HepG2 (cell line): ENCODE data around the gene CD276. TPM values are rescaled to one million over a fixed set of nuclear protein-coding genes. Genes with fewer than 3 reads are reported as not detected.
A peak's percentile ranks its signal among the peaks of the same experiment; 100 is the strongest.

Source experiments
- ATAC-seq: fragments of 200-7000 bp; cut with Tn5 transposase; 3 replicates; pipeline ENCODE4 v1.9.1; 2020; ENCODE audit warnings: mild to moderate bottlenecking, moderate library complexity
- BruUV-seq: library from RNA; stranded (reverse); fragments of 400-500 nt; replicated peaks from 2 replicates; lab custom pipeline; 2021; lab: Mats Ljungman, UMichigan
- CTCF ChIA-PET: fragments of 300-600 bp; formaldehyde crosslinking; extraction: SDS; loops from one replicate; lab custom pipeline; 2021; ENCODE audit warnings: low total read pairs, inconsistent platforms, low intra/inter-chr PET ratio; lab: Yijun Ruan, JAX
- POLR2A ChIA-PET: fragments of 350-600 bp; sonication (Branson Sonifier 250); formaldehyde crosslinking; loops from one replicate; lab custom pipeline; 2020; ENCODE audit warnings: antibody characterized with exemption, inconsistent platforms; lab: Yijun Ruan, JAX
- DNase-seq: peaks from one replicate; pipeline ENCODE4 v3.0.0-alpha.2; 2015; ENCODE audit warnings: low spot score
- FAIRE-seq: peaks from 3 replicates; lab custom pipeline; 2011; peaks lifted over from hg19 to GRCh38; lab: Jason Lieb, UNC
- H2AFZ ChIP-seq: one replicate; pipeline ENCODE4 v1.6.1; 2011; ENCODE audit warnings: low read length, inconsistent platforms
- H3K27ac ChIP-seq: fragments of 300-600 bp; 3 replicates; pipeline ENCODE4 v1.8.0; 2011; ENCODE audit warnings: mixed run types, mild to moderate bottlenecking, mixed read lengths, low read length, inconsistent platforms; ENCODE audit not compliant: insufficient read depth; ENCODE audit errors: extremely low read length
- H3K27me3 ChIP-seq, 2 experiments: fragments of 200-600 bp in 1 of 2; 2 replicates in 1 of 2; 3 replicates in 1 of 2; pipeline versions ENCODE4 v1.6.0 to v1.8.0; 2011; ENCODE audit warnings: low read length in 2 of 2, mild to moderate bottlenecking in 2 of 2, moderate library complexity in 2 of 2, inconsistent platforms in 1 of 2; ENCODE audit not compliant: insufficient read depth in 2 of 2, control insufficient read depth in 1 of 2
- H3K36me3 ChIP-seq, 2 experiments: fragments of 200-600 bp in 1 of 2; replicated peaks in 1 of 2; 2 replicates in 1 of 2; 3 replicates in 1 of 2; pipeline versions ENCODE4 v1.5.1 to v1.8.0; 2011; ENCODE audit warnings: low read length in 2 of 2, inconsistent platforms in 1 of 2; ENCODE audit not compliant: insufficient read depth in 2 of 2, control insufficient read depth in 1 of 2
- H3K4me1 ChIP-seq: 2 replicates; pipeline ENCODE4 v1.5.1; 2012; ENCODE audit warnings: low read length, inconsistent platforms; ENCODE audit not compliant: insufficient read depth
- H3K4me2 ChIP-seq: 2 replicates; pipeline ENCODE4 v1.6.0; 2011; ENCODE audit warnings: low read depth, low read length, inconsistent platforms
- H3K4me3 ChIP-seq, 3 experiments: fragments of 200-600 bp in 1 of 3; sonication (generic), shearing (Covaris generic) in 1 of 3; replicated peaks in 1 of 3; 2 replicates each; pipeline ENCODE4 v1.5.1; 2011 to 2016; ENCODE audit warnings: low read length in 3 of 3, inconsistent platforms in 2 of 3, low read depth in 2 of 3, mild to moderate bottlenecking in 2 of 3, control low read depth in 1 of 3, mixed read lengths in 1 of 3; ENCODE audit not compliant: insufficient read depth in 1 of 3
- H3K79me2 ChIP-seq: one replicate; pipeline ENCODE4 v1.6.1; 2011; ENCODE audit warnings: low read length, inconsistent platforms; ENCODE audit not compliant: insufficient read depth
- H3K9ac ChIP-seq: 2 replicates; pipeline ENCODE4 v1.6.0; 2011; ENCODE audit warnings: mild to moderate bottlenecking, low read depth, low read length, inconsistent platforms; ENCODE audit not compliant: insufficient read depth
- H3K9me3 ChIP-seq: 2 replicates; pipeline ENCODE4 v1.5.1; 2012; ENCODE audit warnings: mild to moderate bottlenecking, low read length
- H4K20me1 ChIP-seq: 2 replicates; pipeline ENCODE4 v1.6.0; 2011; ENCODE audit warnings: inconsistent platforms, mild to moderate bottlenecking, low read length, moderate library complexity; ENCODE audit not compliant: insufficient read depth
- CCAR2 ChIP-seq: fragments of 200-400 bp; formaldehyde crosslinking; optimal IDR thresholded peaks from 2 replicates; pipeline ENCODE3; 2018; ENCODE audit warnings: low read depth, mild to moderate bottlenecking, low read length, moderate library complexity
- DMTF1 ChIP-seq: sonication (generic); formaldehyde crosslinking; IDR thresholded peaks from 2 replicates; pipeline ENCODE4 v1.4.0; 2020; ENCODE audit warnings: mild to moderate bottlenecking, missing genetic modification reagents
- ERF ChIP-seq: IDR thresholded peaks from 2 replicates; pipeline ENCODE4 v1.6.1; 2018; ENCODE audit warnings: missing biosample characterization, missing genetic modification reagents
- GATA4 ChIP-seq: sonication (generic); IDR thresholded peaks from 2 replicates; pipeline ENCODE4 v1.6.1; 2016; ENCODE audit warnings: antibody characterized with exemption, low read depth, borderline replicate concordance
- JDP2 ChIP-seq: sonication (generic); formaldehyde crosslinking; IDR thresholded peaks from 2 replicates; pipeline ENCODE4 v1.8.1; 2022; ENCODE audit warnings: missing genetic modification reagents, borderline replicate concordance
- RERE ChIP-seq: IDR thresholded peaks from 2 replicates; pipeline ENCODE4 v1.6.1; 2016; ENCODE audit warnings: low read depth, missing genetic modification reagents, missing compliant biosample characterization
- SRSF9 ChIP-seq: fragments of 200-400 bp; formaldehyde crosslinking; IDR thresholded peaks from 2 replicates; pipeline ENCODE4 v1.6.1; 2018; ENCODE audit warnings: borderline replicate concordance, mild to moderate bottlenecking, low read depth, low read length; ENCODE audit not compliant: insufficient read depth, poor library complexity, severe bottlenecking
- ZNF263 ChIP-seq: sonication (generic); formaldehyde crosslinking; IDR thresholded peaks from 2 replicates; pipeline ENCODE4 v1.4.0; 2020; ENCODE audit warnings: missing genetic modification reagents
- ZNF501 ChIP-seq: sonication (generic); formaldehyde crosslinking; IDR thresholded peaks from 2 replicates; pipeline ENCODE4 v1.5.1; 2020; ENCODE audit warnings: mild to moderate bottlenecking, moderate library complexity, missing genetic modification reagents
- ZNF773 ChIP-seq: sonication (generic); formaldehyde crosslinking; IDR thresholded peaks from 2 replicates; pipeline ENCODE4 v1.4.0; 2020; ENCODE audit warnings: missing genetic modification reagents, borderline replicate concordance
- ZNF788 ChIP-seq: sonication (generic); formaldehyde crosslinking; IDR thresholded peaks from 2 replicates; pipeline ENCODE4 v1.5.0; 2020; ENCODE audit warnings: mild to moderate bottlenecking, missing genetic modification reagents, borderline replicate concordance
- ZSCAN22 ChIP-seq: sonication (generic); formaldehyde crosslinking; IDR thresholded peaks from 2 replicates; pipeline ENCODE4 v1.4.0; 2020; ENCODE audit warnings: mild to moderate bottlenecking, missing genetic modification reagents
- ZSCAN31 ChIP-seq: sonication (generic); formaldehyde crosslinking; IDR thresholded peaks from 2 replicates; pipeline ENCODE4 v1.5.0; 2020; ENCODE audit warnings: low read depth, mild to moderate bottlenecking, missing genetic modification reagents
- WGBS: methylation state at CpG from one replicate; pipeline ENCODE4 v1.1.6; 2017; ENCODE audit warnings: low lambda C conversion rate; 5-methylcytosine and 5-hydroxymethylcytosine counted together
- in situ Hi-C: cut with HindIII; loops from 2 replicates; pipeline ENCODE4 v1.10.0; 2017; ENCODE audit warnings: low pct_unique_long_range_greater_than_20kb; ENCODE audit not compliant: extremely low pct_ligation_motif_present
- intact Hi-C: fragments of 100-400 bp; cut with micrococcal nuclease; formaldehyde crosslinking; loops from one replicate; pipeline ENCODE4 v1.10.0; 2022; ENCODE audit not compliant: unreplicated experiment
- polyA plus RNA-seq, 8 experiments: library from polyadenylated mRNA; depleted of rRNA in 3 of 8; stranded (reverse) in 7 of 8; unstranded in 1 of 8; fragments of >200 nt; fragmentation: Illumina TruSeq in 4 of 8; extraction: Trizol in 4 of 8; gene quantifications; 2 replicates each; pipeline versions ENCODE4 v1.2.1 to v1.2.3, GENCODE V29; 2011 to 2016; ENCODE audit warnings: low read depth in 4 of 8, missing spikeins in 1 of 8, mixed read lengths in 1 of 8; ENCODE audit not compliant: insufficient read depth in 1 of 8
- total RNA-seq, 5 experiments: library from RNA; depleted of rRNA; stranded (reverse); fragments of >200 nt; fragmentation: Illumina TruSeq; extraction: Trizol; gene quantifications; 2 replicates each; pipeline ENCODE4 v1.2.3, GENCODE V29; 2016; ENCODE audit warnings: low read depth in 1 of 5
- TF ChIP-seq, protein P1 (sequence below): sonication (generic); formaldehyde crosslinking; IDR thresholded peaks from 2 replicates; pipeline ENCODE4 v1.5.0; 2020; ENCODE audit warnings: missing genetic modification reagents
- TF ChIP-seq, protein P2 (sequence below): fragments of 450-650 bp; IDR thresholded peaks from 2 replicates; pipeline ENCODE4 v1.6.1; 2017

CD276 gene
- total and polyA plus RNA-seq, 2 of the 13 experiments (the other 11 are each of a cell fraction or from before 2014, with no cell fraction given) = 24.6 to 55.2 TPM

- Histone ChIP-seq H3K27ac (no peak overlapping the region), H3K36me3 (peaks cover 2 to 7% of the 10 kb centered on the region in 2 experiments; a peak in 1 of 5 replicates), H3K79me2 (peaks cover 56% of the 10 kb centered on the region), H3K27me3 (0 out of 5 replicates have a peak, but pooled peaks cover 0 to 2% of the 10 kb centered on the region in 2 experiments), H2AFZ (no peak overlapping the region), H3K4me2 (peak overlapping the region; percentile 2; the same call in 1 of the 2 replicates), H3K9me3 (no peaks in the 10 kb centered on the region), H4K20me1 (peaks cover 12% of the 10 kb centered on the region), H3K4me1 (peaks cover 61% of the 10 kb centered on the region), H3K9ac (no peak overlapping the region), H3K4me3 (no peak overlapping the region)
- in situ Hi-C loops = no loop called here
- ATAC-seq (no peak), DNase-seq (no peak), FAIRE-seq (no peak)
- intact Hi-C loops = loop anchor here (5.0 kb wide), 1 partner anchor 50 kb away; no protein-coding TSS in a partner anchor
- POLR2A ChIA-PET = interaction anchor here (1.1 kb wide), 1 partner anchor 54 kb away, joined by 4 read pairs; the partner anchor contains the start of gene NPTN
- CTCF ChIA-PET = interaction anchor here (1.4 kb wide), 1 partner anchor 13 kb away, joined by 3 read pairs; no protein-coding TSS in a partner anchor
- BruUV-seq = no TSS peak
- 100% methylated on average over 1 of the region's 2 CpGs for WGBS
- TF ChIP-seq, protein P1, sequence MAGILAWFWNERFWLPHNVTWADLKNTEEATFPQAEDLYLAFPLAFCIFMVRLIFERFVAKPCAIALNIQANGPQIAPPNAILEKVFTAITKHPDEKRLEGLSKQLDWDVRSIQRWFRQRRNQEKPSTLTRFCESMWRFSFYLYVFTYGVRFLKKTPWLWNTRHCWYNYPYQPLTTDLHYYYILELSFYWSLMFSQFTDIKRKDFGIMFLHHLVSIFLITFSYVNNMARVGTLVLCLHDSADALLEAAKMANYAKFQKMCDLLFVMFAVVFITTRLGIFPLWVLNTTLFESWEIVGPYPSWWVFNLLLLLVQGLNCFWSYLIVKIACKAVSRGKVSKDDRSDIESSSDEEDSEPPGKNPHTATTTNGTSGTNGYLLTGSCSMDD (CRISPR knock-in tag) = no peak
- TF ChIP-seq JDP2 (CRISPR knock-in tag) = no peak
- TF ChIP-seq GATA4 = no peak
- no peak for TF ChIP-seq ZNF788
- TF ChIP-seq ZSCAN22 (CRISPR knock-in tag) = no peak
- TF ChIP-seq RERE (CRISPR knock-in tag) = no peak
- no peak for TF ChIP-seq DMTF1
- no peak for TF ChIP-seq SRSF9
- no peak for TF ChIP-seq ZNF773 (CRISPR knock-in tag)
- TF ChIP-seq, protein P2, sequence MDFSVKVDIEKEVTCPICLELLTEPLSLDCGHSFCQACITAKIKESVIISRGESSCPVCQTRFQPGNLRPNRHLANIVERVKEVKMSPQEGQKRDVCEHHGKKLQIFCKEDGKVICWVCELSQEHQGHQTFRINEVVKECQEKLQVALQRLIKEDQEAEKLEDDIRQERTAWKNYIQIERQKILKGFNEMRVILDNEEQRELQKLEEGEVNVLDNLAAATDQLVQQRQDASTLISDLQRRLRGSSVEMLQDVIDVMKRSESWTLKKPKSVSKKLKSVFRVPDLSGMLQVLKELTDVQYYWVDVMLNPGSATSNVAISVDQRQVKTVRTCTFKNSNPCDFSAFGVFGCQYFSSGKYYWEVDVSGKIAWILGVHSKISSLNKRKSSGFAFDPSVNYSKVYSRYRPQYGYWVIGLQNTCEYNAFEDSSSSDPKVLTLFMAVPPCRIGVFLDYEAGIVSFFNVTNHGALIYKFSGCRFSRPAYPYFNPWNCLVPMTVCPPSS = no peak
- TF ChIP-seq CCAR2 = no peak
- no peak for TF ChIP-seq ZNF501 (CRISPR knock-in tag)
- no peak for TF ChIP-seq ERF (CRISPR knock-in tag)
- TF ChIP-seq ZNF263 (CRISPR knock-in tag) = no peak
- no peak for TF ChIP-seq ZSCAN31 (CRISPR knock-in tag)
Measured at GRCh38 chr15:73687351-73687750, 3.2 kb downstream of the CD276 start.
